CD4-positive, alpha-beta T cell treated with Interferon gamma for 1 hour (primary cell): Measurements from ENCODE around the gene DPP8.
"Not testable (repeated sequence)": the region's sequence is repeated elsewhere in the genome, so short reads cannot be mapped to it uniquely, and the experiment has no call there.

Experiments used
- DNase-seq: peaks from one replicate; pipeline ENCODE4 v3.0.0-alpha.2; 2020

Gene DPP8

DNA sequence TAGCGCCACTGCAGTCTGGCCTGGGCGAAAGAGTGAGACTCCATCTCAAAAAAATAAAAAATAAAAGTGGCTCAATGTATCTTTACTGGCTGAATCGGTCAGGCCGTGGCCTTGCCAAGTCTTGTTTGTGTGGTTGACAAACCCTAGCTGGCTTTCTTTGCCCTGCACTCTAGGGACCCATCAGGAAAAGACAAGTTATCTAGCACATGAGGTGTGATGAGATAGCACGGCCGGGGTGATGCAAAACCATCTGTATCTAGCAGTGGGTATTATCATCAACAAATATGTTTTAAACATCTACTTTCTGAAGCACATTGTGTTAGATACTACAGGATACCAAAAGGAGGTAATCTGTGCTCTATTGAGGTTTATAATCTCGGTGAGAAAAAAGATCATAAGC, 3.9 kb upstream of the DPP8 start:
- DNase-seq: no peak

DNA sequence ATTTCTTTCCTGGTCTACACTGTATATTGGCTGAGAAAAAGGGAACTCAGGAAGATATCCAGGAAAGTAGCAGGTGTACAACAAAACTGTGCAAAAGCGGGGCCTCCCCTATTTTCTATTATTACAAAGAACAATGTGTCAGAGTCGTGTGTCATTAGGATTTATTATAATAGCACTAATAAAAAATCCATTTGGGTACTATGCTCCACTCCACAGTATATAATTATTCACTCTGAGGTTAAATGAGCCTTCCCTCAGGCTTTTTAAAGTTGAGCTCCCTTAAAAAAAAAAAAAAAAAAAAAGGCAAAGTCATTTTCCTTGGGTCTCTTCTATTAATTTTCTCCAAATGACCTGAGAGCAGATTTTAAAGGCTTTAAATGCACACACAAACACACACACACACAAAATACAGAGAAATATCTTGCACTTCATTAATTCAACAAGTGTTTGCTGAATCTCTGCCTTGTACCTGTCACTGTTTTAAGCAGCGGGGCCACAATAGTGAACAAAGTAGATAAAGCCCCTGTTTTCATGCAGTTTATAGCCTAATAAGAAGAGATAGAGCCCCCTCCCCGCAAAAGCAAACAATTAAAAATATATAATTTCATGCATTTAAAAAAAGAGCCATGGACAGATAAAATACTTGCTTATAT, 1.3 kb upstream of the DPP8 start:
- no peak for DNase-seq

DNA sequence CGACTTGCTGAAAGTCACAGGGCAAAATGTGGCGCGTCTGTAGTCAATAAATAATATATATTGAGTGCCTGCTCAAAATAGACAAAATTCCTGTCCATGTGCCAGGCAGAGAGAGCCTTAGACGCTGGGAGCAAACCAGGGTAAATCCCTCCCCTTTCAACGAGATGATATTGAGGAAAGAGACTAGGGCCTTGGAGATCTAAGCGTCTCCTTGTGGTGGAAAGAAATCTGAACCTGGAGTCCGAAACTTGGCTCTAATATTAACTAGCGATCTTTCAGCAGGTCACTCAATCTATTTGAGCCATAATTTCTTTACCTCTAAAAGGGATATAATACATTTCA, 348 bp upstream of the DPP8 start:
- DNase-seq: no peak

DNA sequence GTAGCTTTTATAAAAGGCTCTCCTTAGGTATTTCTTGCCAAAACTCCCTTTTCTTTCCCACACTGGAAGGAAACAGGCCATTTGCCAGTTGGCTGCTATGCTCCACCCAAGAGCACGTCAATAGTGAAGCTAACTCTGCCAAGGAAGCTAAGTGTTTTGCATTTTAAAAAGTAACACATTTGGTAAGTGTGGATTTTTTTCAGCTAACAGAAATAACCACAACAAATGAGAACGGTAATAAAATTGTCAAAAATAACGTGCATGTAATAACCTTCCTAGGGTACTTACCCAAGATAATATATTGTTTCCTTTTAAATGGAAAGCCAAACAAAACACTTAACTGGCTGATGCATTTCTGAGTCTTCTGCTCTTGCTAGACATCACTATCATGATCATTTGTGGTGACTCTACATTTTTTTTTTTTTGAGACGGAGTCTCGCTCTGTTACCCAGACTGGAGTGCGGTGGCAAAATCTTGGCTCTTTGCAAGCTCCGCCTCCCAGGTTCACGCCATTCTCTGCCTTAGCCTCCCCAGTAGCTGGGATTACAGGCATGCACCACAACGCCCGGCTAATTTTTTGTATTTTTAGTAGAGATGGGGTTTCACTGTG, 4.6 kb downstream of the DPP8 start:
- DNase-seq: no peak

DNA sequence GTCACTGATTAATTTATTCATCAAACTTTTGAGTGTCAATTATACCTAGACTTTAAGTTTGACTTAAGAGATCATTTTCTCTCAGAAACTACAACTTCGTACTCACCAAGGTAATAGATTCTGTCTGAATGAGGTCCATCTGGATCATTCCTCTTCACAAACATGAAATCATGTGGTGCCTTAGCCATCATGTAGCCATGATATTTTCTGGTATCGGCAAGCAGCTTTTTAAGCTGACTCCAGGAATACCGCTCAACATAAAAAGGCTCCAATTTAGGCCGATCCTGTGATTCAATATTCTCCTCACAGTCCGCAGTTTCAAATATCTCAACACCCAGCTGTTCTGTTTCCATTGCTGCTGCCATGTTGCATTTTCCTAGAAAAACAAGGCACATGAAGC, 5.3 kb downstream of the DPP8 start:
- no peak for DNase-seq

DNA sequence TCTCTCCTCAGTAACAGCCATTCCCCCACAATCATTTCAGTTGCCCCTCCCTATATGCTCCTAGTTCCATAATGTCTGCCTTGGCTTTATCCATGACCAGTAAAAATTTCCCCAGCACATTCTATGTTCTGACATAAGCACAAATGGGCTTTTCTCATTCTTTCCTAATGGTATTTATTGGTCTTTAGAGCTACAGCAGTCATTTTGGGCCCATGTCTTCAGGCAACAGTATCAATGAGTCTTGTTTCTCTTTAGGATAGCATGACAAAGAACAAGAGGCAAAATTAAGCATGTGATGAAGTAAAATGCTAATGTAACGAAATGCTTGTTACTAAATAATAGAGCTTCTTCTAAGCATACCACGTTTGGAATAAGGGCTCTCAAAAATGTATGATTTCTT, 8.2 kb downstream of the DPP8 start:
- DNase-seq: no peak

DNA sequence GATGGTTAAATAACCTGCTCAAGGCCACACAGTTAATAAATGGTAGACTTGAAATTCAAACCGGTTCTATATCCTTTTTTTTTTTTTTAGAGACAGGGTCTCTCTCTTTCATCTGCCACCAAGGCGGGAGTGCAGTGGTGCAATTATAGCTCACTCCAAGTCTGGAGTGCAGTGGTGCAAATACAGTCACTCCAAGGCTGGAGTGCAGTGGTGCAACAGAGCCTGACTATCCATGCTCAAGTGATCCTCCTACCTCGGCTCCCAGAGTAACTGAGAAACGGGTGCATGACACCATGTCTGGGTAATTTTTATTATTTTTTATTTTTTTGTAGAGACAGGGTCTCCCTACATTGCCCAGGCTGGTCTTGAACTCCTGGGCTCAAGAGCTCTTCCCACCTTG, 23.4 kb downstream of the DPP8 start:
- DNase-seq: no peak

DNA sequence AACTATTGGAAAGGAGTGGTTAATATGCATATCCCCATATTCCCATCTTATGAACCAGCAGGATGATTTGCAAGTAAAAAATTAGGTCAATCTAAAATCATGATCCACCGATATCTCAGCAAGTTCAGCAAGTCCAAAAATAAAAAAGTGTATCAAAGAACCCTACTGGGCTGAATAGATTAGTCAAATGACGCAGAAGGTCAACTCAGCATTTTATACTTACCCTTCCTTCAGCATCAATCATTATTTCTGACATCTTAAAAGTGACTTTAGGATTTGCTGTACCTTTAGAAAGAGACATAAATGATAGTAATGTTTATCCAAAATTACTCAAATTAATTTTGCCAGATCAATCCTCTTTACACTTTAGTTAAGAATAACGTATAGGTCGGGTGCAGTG, 32.6 kb downstream of the DPP8 start:
- DNase-seq: no peak

DNA sequence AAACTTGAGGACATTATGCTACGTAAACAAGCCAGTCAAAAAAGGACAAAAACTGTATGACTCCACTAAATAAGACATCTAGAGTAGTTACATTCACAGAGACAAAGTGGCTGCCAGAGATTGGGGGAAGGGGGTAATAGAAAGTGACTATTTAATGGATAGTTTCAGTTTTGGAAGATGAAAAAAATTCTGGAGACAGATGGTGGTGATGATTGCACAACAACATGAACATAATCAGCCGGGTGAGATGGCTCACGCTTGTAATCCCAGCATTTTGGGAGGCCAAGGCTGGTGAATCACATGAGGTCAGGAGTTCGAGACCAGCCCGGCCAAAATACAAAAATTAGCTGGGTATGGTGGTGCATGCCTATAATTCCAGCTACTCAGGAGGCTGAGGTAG, 40.6 kb downstream of the DPP8 start:
- DNase-seq: no peak

DNA sequence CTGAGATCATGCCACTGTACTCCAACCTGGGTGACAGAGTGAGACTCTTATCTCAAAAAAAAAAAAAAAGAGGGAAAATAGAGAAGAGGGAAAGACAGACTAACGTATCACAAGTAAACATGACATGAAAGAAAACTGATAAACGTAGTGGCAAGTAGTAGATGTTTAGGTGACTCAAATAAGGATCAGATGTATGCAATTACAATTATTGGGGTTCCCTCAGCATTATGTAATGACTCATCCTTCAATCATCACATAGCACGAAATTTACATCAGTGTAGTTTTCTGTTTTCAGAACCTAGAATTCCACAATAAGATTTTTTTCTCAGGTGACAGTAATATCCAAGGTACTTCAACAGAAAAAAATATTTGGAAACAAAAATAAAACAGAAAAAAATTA, 46.6 kb downstream of the DPP8 start:
- DNase-seq: no peak

DNA sequence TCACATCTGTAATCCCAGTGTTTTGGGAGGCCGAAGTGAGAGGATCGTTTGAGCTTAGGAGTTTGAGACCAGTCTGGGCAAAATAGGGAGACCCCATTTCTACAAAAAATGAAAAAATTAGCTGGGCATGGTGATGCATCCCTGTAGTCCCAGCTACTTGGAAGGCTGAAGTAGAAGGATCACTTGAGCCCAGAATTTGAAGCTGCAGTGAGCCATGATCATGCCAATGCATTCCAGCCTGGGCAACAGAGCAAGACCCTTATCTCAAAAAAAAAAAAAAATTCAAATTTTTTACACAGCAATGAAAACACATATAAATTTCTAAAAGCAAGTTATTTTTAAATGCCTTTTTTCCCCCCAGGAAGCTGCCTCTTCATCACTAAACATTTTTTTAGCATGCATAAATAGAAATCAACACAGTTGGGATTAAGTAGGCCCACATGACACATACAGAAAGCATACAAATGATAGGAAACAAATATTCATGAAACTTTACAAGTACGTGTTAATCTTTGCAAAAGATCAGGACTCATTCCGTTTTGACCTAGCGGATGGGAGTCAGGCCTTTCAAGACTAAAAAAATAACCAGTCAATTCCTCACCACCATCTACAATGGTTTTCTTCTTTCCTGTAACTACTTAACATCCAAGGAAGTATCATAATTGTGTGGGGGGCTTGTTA, 49.1 kb downstream of the DPP8 start:
- DNase-seq: no peak

DNA sequence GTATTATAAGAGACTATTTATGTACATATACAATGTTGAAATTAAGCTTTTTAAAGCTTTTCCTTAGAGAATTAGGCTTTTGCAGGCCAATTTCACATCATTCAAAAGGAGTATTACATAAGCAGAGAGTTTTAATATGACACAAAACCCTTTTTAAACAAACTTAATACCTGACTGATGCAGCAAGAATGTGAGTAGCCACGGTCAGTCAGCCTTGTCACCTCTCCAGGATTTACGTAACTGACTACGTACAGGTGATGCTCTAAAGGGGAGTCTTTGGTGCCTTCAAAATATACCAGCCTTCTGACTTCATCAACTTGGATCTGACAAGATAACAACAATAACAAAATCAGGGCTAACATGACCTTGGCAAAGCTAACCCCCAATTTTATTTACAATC, 50.6 kb downstream of the DPP8 start:
- no peak for DNase-seq

DNA sequence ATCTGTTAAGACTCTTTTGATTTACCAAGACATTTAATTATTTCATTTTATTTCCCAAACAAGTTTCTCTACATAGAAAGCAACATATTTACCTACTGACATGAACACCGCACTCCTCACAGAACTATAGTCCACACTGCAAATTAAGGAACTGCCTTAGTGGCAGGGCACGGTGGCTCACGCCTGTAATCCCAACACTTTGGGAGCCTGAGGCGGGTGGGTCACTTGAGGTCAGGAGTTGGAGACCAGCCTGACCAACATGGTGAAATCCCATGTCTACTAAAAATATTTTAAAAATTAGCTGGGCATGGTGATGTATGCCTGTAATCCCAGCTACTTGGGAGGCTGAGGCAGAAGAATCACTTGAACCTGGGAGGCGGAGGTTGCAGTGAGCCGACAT, 54.4 kb downstream of the DPP8 start:
- DNase-seq: not testable (repeated sequence)

DNA sequence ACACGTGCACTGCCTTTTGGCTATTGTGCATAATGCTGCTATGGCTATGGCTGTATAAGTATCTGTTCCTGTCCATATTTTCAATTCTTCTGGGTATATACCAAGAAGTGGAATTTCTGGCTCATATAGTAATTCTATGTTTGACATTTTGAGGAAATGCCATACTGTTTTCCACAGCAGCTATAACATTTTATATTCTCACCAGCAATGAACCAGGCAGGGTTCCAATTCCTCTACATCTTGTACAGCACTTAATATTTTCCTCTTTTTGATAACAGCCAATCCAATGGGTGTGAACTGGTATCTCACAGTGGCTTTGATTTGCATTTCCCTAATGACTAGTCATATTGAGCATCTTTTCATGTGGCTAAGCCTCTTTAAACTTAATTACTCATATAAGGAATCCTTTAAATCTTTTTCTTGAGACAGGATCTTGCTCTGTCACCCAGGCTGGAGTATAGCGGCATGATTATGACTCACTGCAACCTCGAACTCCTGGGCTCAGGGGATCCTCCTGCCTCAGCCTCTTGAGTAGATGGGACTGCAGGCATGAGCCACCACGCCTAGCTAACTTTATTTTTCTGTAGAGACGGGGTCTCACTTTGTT, 56.6 kb downstream of the DPP8 start:
- DNase-seq: no peak

DNA sequence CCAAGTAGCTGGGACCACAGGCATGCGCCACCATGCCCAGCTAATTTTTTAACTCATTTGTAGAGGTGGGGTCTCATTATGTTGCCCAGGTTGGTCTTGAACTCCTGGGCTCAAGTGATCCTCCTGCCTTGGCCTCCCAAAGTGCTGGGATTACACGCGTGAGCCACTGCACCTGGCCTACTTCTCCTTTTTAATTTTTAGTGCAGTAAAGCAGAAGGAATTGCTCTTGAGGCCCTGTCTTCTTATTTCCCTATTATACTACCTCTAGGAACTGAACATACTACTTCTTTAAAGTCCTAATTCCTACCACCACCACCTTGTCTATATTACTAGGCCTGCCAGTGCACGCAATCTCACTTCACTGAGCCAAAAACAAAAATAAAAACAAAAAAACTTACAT, 62.2 kb downstream of the DPP8 start:
- not testable (repeated sequence) for DNase-seq

DNA sequence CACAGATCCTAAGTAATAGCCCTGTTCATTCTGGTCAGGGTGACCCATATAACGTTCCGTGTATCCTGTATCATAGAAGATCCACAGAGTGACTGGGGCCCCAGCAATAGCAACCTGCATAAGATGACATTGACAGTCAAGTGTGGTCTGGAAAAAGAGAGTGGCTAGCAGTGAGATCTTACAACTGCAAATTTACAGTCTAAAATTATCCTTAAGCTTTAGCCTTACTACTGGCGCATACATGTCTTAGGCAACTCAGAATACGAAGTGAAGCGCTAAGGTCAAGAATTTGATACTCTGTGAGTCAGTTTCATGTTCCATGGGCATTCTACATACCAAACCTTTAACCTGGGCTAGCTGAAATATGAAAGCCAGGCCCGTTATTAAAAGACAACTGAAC, 65.5 kb downstream of the DPP8 start:
- no peak for DNase-seq

DNA sequence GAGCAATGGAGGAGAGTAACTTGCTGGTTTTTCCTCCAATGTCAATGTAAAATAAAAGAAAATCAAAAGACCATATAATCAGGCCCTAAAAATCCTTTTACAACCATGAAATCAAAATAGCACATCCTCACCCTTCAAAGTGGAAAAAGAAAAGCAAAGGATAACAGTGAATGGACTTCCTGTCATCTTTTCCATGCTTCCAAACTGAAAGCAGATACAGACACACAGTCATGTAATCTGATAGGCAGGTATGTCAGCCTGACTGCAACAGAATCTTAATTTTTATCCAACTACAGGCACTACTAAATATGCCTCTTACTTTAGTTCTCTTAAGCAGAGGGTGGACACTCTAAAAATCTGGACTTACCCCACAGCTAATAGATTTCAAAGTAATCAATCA, 66.9 kb downstream of the DPP8 start:
- DNase-seq: no peak

DNA sequence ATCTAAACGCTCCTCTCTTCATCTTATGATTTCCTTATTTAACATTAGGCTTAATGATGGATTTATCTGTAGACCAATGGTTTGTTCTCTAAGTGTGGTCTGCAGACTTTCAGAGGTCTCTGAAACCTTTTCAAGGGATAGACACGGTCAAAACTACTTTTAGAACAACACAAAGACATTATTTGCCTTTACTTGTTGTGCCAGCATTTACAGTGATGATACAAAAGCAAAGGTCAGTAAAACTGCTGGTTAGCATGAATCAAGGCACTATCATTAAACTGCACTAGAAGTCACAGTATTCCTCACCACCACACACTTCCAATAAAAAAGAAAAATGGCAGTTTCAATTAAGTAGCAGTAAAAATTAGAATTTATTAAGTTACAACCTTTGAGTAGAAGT, 70.3 kb downstream of the DPP8 start:
- DNase-seq: no peak

DNA sequence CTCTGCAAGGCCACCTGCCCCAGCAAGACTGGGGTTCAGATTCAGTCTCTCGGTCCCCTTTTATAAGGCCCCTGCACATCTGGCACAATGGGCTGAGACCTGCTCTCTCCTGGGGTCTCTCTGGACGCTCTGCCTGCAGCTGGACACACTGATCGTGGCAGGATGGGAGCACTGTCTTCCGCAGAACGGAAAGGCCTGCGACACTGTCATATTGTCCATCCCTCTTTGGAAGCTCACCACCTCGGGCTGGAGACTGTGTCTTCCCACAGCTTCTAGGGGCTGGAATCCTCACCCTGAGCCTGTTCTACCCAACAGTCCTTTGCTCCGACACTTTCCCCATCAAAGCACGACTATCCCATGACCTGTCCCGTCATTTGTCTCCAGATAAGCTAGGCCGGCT, 83.3 kb downstream of the DPP8 start:
- no peak for DNase-seq

DNA sequence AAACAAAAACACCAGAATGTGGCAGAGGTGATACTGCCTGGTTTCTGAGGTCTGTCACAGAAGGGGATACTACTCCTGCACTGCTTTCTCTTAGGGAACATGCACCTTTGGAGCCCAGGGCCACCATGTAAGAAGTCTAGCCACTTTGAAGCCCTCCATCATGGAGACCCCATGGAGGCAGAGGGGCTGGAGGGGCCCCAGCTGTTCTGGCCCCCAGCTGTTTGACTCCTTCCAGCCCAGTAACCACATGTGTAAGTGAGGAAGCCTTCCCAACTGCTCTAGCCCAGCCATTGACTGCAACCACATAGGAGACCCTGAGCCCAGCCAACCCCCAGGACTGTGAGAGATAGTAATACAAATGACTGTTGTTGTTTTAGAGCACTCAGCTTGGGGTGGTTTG, 85.8 kb downstream of the DPP8 start:
- no peak for DNase-seq

DNA sequence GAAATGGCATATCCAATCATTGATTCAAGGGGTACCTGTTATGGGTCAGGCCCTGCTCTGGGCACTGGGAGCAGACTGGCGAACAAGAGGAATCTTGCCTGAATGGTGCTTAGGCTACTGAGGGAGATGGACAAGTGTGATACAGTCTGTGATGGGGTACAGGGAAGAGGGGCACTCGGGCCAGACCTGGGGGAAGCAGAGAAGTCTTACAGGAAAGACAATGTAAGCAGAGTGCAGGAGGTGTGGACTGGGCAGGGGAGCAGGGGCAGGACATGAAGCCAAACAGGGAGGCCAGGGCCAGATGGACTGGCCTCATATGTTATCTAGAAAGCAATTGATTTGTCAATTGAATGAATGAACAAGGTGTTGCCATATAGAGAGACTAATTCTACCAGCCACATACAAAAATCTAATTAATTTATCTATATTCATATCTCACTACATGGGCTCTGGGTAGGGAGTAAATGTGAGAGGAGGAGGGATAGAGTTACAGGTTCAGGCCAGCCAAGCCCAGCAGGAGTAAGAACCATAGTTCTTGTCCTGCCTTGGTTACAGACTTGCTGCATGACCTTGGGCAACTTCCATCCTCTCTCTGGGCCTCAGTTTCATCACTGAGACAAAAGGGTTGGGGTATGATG, 91.2 kb downstream of the DPP8 start:
- no peak for DNase-seq

DNA sequence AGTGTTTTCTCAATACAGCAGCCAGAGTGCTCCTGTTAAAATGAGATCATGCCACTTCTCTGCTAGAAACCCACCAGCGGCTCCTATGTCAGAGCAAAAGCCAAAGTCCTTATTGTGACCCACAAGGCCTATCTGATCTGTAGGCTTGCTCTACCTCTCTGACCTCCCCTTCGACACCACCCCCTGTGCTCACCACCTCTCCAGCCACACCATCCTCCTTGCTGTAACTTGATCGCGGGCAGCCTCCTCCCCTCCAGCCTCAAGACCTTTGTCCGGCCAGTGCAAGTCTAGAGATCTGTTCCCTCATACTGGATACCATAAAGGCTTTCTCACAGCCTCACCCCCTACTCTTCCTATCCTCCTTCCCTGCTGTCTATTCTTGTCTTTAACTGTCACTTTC, 92.8 kb downstream of the DPP8 start:
- DNase-seq: no peak

DNA sequence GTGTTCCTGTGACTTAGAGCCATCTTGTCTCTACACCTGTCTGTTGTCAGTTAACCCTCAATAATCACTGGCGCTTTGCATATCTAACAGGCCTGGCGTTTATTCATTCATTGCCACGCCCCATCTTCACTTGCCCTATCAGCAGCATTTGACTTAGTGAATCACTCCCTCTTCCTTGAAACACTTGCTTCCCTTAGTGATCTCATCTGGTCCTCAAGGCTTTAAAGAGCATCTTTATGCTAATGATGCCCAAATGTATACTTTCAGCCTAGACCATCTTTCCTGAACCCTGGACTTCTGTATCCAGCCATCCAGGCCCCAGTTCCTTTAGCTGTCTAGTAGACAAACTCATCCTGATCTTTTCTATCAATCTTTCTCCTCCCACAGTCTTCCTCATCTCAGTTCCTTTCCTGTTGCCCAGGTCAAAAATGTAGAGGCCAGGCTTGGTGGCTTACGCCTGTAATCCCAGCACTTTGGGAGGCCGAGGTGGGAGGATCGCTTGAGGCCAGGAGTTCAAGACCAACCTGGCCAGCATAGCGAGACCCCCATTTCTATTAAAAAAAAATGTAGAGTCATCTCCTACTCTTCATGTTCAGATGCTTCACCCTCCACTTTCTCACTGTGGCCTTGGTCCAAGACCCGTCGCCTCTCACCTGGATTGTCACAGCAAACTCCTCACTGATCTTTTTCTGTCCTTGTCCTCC, 93.4 kb downstream of the DPP8 start:
- no peak for DNase-seq
